Right atrium auricular region (tissue), 2 donors: ENCODE measurements around the gene QPCT. TPM values are rescaled to one million over a fixed set of nuclear protein-coding genes. Genes with fewer than 3 reads are reported as not detected.

Experiments used
- DNase-seq: peaks from one replicate; pipeline ENCODE4 v3.0.0-alpha.2; 2019; ENCODE audit warnings: low spot score
- H3K27ac ChIP-seq, 2 donors: fragments of 200-600 bp; sonication (generic); 1 replicate in 1 of 2; 2 replicates in 1 of 2; pipeline ENCODE4 v1.5.1; 2016 to 2019
- H3K27me3 ChIP-seq, 2 donors: fragments of 200-600 bp; sonication (generic); one replicate each; pipeline versions ENCODE4 v1.5.1 to v1.6.0; 2017 to 2019
- H3K36me3 ChIP-seq: fragments of 200-600 bp; sonication (generic); one replicate; pipeline ENCODE4 v1.5.1; 2016
- H3K4me1 ChIP-seq, 2 donors: fragments of 200-600 bp; sonication (generic); one replicate each; pipeline versions ENCODE4 v1.5.1 to v1.6.0; 2017 to 2019
- H3K4me3 ChIP-seq, 2 donors: fragments of 200-600 bp; sonication (generic); 1 replicate in 1 of 2; 2 replicates in 1 of 2; pipeline ENCODE4 v1.5.1; 2017 to 2019; ENCODE audit warnings: mild to moderate bottlenecking in 1 of 2, moderate library complexity in 1 of 2
- H3K9me3 ChIP-seq, 2 donors: fragments of 200-600 bp; sonication (generic); one replicate each; pipeline ENCODE4 v1.5.1; 2019
- total RNA-seq, 2 donors: library from RNA; depleted of rRNA; stranded (reverse); fragments of >200 nt; gene quantifications; one replicate each; pipeline ENCODE4 v1.1.0, GENCODE V29; 2016
- TF ChIP-seq, protein P1 (sequence below), 2 donors: fragments of 200-600 bp; sonication (generic); IDR thresholded peaks; one replicate each; pipeline ENCODE4 v1.5.1; 2019; ENCODE audit warnings: antibody characterized with exemption in 2 of 2

Gene QPCT
- total RNA-seq, 2 donors from 2014 or later, result 1.1 to 10.1 TPM

DNA sequence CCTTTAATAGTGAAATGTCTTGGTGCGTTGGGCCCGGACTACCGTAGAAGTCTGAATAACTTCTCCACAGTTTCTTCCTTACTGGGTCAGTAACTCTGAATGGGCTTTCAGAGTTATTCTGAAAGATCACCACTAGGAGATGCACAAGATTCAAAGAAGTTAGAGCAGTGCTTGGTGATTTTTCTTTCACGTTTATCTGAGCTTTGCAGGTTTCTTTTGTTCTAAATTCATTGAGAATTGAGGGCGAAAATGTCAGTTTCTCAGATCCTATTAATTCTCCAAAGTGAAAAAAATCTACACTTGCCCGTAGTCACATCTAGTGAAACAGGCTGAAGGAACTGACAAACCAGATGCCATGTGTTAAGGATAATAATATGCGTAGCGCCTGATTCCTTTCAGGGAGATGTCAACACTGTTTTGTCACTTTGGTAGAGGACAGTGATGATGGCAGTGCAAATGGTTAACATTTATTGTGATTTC is 70.1 kb downstream of the QPCT start:
- no peak for DNase-seq
- peak overlapping the region in 1 of 2 donors; percentile 41 for H3K27ac ChIP-seq
- H3K4me3 ChIP-seq, result peak overlapping the region in 1 of 2 donors; percentile 2
- H3K36me3 ChIP-seq, result no peaks in the 10 kb centered on the region
- no peaks in the 10 kb centered on the region for H3K9me3 ChIP-seq
- TF ChIP-seq, protein P1, sequence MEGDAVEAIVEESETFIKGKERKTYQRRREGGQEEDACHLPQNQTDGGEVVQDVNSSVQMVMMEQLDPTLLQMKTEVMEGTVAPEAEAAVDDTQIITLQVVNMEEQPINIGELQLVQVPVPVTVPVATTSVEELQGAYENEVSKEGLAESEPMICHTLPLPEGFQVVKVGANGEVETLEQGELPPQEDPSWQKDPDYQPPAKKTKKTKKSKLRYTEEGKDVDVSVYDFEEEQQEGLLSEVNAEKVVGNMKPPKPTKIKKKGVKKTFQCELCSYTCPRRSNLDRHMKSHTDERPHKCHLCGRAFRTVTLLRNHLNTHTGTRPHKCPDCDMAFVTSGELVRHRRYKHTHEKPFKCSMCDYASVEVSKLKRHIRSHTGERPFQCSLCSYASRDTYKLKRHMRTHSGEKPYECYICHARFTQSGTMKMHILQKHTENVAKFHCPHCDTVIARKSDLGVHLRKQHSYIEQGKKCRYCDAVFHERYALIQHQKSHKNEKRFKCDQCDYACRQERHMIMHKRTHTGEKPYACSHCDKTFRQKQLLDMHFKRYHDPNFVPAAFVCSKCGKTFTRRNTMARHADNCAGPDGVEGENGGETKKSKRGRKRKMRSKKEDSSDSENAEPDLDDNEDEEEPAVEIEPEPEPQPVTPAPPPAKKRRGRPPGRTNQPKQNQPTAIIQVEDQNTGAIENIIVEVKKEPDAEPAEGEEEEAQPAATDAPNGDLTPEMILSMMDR (IDR thresholded peaks at IDR 0.05), result peak; percentile 73 to 89
- no peaks in the 10 kb centered on the region for H3K27me3 ChIP-seq
- peaks cover 0 to 13% of the 10 kb centered on the region in 2 donors for H3K4me1 ChIP-seq

DNA sequence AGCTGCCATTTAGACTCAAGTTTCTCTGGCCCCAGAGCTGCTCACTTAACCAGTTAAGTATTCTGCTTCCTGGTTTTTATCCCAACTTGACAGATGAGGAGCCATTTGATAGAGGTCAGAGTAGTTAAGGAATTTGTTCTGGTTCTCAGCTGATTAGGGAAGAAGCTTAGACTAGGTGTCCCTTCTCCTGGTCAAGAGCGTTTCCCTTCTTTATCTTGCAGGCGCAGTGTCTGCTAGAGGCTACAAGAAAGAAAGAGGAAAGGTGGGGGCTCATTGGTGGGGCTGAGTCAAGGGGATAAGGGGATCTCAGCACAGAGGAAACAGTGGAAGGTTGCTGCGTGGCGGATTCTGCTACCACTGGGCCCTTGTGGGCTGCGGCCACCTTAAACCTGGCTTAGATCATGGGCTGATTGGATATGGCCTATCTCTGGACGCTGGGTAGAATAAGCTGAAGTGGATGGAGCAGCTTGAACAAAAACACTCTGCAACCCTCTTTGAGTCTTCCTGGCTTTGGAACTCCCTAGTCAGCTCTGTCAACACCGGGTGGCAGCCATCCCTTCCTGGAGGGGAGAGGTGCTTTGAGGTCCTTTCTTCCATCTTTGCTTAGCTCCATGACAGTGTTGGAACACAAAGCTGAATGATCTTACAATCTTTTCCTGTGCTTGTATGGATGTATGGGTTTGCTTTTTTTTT is 70.8 kb downstream of the QPCT start:
- Histone ChIP-seq H3K27ac (peak overlapping the region in 1 of 2 donors; percentile 41), H3K36me3 (no peaks in the 10 kb centered on the region), H3K9me3 (no peaks in the 10 kb centered on the region), H3K4me3 (no peak overlapping the region), H3K27me3 (no peaks in the 10 kb centered on the region), H3K4me1 (peaks cover 0 to 13% of the 10 kb centered on the region in 2 donors)
- DNase-seq, result no peak
- TF ChIP-seq, protein P1 (IDR thresholded peaks at IDR 0.05), result no peak

DNA sequence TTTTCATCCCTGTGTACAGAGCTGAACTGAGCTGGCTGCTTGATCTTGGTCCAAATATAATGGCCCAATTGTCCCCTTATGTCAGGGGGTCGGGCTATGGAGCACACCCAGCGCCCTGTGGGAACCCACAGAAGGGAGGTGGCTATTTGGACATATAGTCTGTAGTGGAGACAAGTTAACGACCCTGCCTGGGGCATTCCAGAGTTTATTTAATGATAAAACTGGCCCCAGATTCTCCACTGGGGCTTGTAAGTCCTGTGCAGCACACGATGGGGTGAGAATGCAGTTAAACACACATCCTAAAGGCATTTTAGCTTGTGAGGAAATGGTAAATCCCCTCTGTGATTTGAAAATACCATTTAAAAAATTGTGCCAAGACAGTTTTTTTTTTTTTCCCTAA is 72.9 kb downstream of the QPCT start:
- DNase-seq, result no peak
- Histone ChIP-seq H3K27ac (no peak overlapping the region), H3K27me3 (no peaks in the 10 kb centered on the region), H3K4me1 (peaks cover 0 to 13% of the 10 kb centered on the region in 2 donors), H3K9me3 (no peaks in the 10 kb centered on the region), H3K36me3 (no peaks in the 10 kb centered on the region), H3K4me3 (no peak overlapping the region)
- TF ChIP-seq, protein P1 (IDR thresholded peaks at IDR 0.05), result no peak

DNA sequence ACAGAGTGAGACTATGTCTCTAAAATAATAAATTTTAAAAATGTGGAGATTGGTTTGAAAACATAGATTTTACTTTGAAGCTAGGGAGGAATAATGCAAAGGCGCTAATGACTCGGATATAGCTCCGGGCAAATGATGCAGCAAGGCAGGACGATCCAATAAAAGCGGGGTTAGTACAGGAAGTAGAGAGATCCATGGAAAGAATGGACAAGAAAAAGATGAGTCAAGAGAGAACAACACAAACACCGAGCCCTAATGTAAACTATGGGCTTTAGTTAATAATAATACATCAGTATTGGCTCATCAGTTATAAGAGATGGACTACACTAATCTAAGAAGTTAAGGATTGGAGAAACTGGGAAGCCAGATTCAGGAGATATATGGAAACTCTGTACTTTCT is 74.5 kb downstream of the QPCT start:
- Histone ChIP-seq H3K4me3 (no peak overlapping the region), H3K9me3 (no peaks in the 10 kb centered on the region), H3K27me3 (no peaks in the 10 kb centered on the region), H3K4me1 (peaks cover 0 to 13% of the 10 kb centered on the region in 2 donors), H3K36me3 (no peaks in the 10 kb centered on the region), H3K27ac (no peak overlapping the region)
- DNase-seq, result no peak
- TF ChIP-seq, protein P1 (IDR thresholded peaks at IDR 0.05), result no peak

DNA sequence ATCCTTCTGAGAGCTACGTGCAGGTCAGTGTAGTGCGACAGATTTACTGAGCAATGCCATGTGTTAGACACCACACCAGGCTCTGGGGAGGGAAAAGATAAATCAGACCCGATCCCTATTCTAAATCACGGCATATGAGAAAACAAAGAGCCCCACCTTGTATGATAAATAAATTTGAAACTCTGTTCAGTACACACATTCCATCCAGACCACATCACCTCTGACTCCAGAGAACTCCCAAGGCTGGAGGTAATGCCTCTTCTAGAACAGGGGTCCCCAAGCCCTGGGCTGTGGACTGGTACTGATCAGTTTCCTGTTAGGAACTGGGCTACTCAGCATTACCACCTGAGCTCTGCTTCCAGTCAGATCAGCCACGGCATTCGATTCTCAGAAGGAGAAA is 77.3 kb downstream of the QPCT start:
- Histone ChIP-seq H3K27ac (no peak overlapping the region), H3K36me3 (no peaks in the 10 kb centered on the region), H3K4me1 (no peaks in the 10 kb centered on the region), H3K9me3 (no peaks in the 10 kb centered on the region), H3K4me3 (no peak overlapping the region), H3K27me3 (no peaks in the 10 kb centered on the region)
- TF ChIP-seq, protein P1 (IDR thresholded peaks at IDR 0.05), result no peak
- no peak for DNase-seq

DNA sequence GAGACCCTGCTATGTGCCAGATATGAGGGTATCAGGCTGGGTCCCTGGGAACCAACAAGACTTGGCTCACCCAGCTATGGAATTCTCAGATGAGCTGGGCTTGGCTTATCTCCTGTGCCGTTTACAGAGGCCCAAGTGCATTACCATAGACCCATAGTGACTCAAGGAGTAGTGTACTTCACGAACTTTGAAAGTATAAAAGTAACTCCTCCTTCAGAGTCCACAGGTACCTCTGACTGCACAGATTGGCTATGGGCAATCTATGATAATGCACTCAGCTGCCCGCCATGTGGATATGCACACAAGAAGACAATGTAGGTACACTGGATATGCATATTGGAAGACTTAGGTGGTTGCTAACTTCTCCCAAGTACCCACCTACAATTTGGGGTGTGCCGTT is 78.4 kb downstream of the QPCT start:
- Histone ChIP-seq H3K4me1 (no peaks in the 10 kb centered on the region), H3K9me3 (no peaks in the 10 kb centered on the region), H3K27ac (no peak overlapping the region), H3K27me3 (no peaks in the 10 kb centered on the region), H3K36me3 (no peaks in the 10 kb centered on the region), H3K4me3 (no peak overlapping the region)
- DNase-seq, result no peak
- TF ChIP-seq, protein P1 (IDR thresholded peaks at IDR 0.05), result no peak
